ENCODE results near the gene TBC1D25.

DNA sequence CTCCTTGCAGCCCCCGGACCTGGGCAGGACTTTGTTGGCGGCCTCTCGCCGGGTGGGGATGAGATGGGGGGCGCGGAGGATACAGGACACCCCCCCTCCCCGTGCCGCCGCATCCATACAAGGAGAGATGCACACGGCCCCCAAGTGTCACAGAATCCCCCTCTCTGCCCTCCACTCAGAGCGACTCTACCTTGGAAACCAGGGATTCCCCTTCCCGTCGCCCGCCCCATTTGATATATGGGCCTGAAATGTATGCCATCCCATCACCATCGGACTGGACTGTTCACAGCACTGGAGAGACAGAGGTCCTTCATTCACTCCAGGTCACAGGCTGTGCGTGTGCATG lies 30.3 kb upstream of the TBC1D25 start:
- TF ChIP-seq CTCF (IDR thresholded peaks at IDR 0.05) (no peak), POLR2A (IDR thresholded peaks at IDR 0.05) (no peak)
